Activated CD8-positive, alpha-beta T cell treated with anti-CD3 and anti-CD28 coated beads for 36 hours (primary cell): ENCODE data around the gene BTBD1. TPM values are rescaled to one million over a fixed set of nuclear protein-coding genes. Genes with fewer than 3 reads are reported as not detected.
A peak's percentile ranks its signal among the peaks of the same experiment; 100 is the strongest.

Source experiments
- ATAC-seq: fragments of 200-7000 bp; cut with Tn5 transposase; one replicate; pipeline ENCODE4 v1.10.0; 2021; ENCODE audit warnings: mild to moderate bottlenecking, moderate library complexity
- CTCF ChIA-PET: fragments of 350-600 bp; sonication (Branson Sonifier 250); formaldehyde crosslinking; loops from one replicate; lab custom pipeline; 2021; ENCODE audit warnings: antibody characterized with exemption; lab: Charles Lee
- POLR2A ChIA-PET: fragments of 350-600 bp; sonication (Branson Sonifier 250); formaldehyde crosslinking; loops from one replicate; lab custom pipeline; 2021; ENCODE audit warnings: antibody characterized with exemption; lab: Charles Lee
- DNase-seq: peaks from one replicate; pipeline ENCODE4 v3.0.0-alpha.2; 2020
- H3K27ac Mint-ChIP-seq: one replicate; pipeline ENCODE4 v1.8.0; 2021; ENCODE audit warnings: mild to moderate bottlenecking, mixed read lengths
- H3K27me3 Mint-ChIP-seq: one replicate; pipeline ENCODE4 v1.8.0; 2021; ENCODE audit warnings: mixed read lengths
- H3K36me3 Mint-ChIP-seq: one replicate; pipeline ENCODE4 v1.8.0; 2021; ENCODE audit warnings: low read depth, mixed read lengths
- H3K4me1 Mint-ChIP-seq: one replicate; pipeline ENCODE4 v1.8.0; 2021; ENCODE audit warnings: low read depth, mixed read lengths
- H3K4me3 Mint-ChIP-seq: one replicate; pipeline ENCODE4 v1.8.0; 2021; ENCODE audit warnings: mild to moderate bottlenecking, moderate library complexity, mixed read lengths
- H3K9me3 Mint-ChIP-seq: one replicate; pipeline ENCODE4 v1.8.0; 2021; ENCODE audit warnings: mixed read lengths
- CTCF ChIP-seq: fragments of 200-600 bp; IDR thresholded peaks from one replicate; pipeline ENCODE4 v1.8.0; 2022; ENCODE audit warnings: antibody characterized with exemption, mild to moderate bottlenecking
- intact Hi-C: fragments of 100-400 bp; cut with micrococcal nuclease; formaldehyde crosslinking; loops from one replicate; pipeline ENCODE4 v1.10.0; 2022
- total RNA-seq, 2 experiments: library from RNA; stranded (reverse); gene quantifications; one replicate each; pipeline ENCODE4 v1.2.3, GENCODE V29; 2021

Gene BTBD1
- total RNA-seq, 2 experiments from 2014 or later: 63.3 to 63.8 TPM

- ChIA-PET POLR2A (interaction anchor here (0.7 to 1.8 kb wide), 7 partner anchors 8 to 204 kb away, joined by 3 to 8 read pairs (median 4); partner anchors contain the start of genes BTBD1 and RAMAC), CTCF (interaction anchor here (0.9 to 2.9 kb wide), 6 partner anchors 12 to 368 kb away, joined by 3 to 10 read pairs (median 4); no protein-coding TSS in a partner anchor)
- DNase-seq: no peak
- TF ChIP-seq CTCF: no peak
- H3K27ac Mint-ChIP-seq: peak overlapping the region; percentile 90
- no peaks in the 10 kb centered on the region for H3K27me3 Mint-ChIP-seq
- H3K36me3 Mint-ChIP-seq: peaks cover 50% of the 10 kb centered on the region
- peak overlapping the region; percentile 94 for H3K4me3 Mint-ChIP-seq
- peaks cover 53% of the 10 kb centered on the region for H3K4me1 Mint-ChIP-seq
- intact Hi-C loops: loop anchor here (5.0 to 10.0 kb wide), 2 partner anchors 195 to 478 kb away; partner anchors contain the start of gene HDGFL3
- peaks cover 6% of the 10 kb centered on the region for H3K9me3 Mint-ChIP-seq
- no peak for ATAC-seq
These were observed 54.4 kb downstream of the BTBD1 start for GRCh38 chr15:83012636-83013035.

- DNase-seq (no peak), ATAC-seq (no peak)
- Mint-ChIP-seq H3K36me3 (peaks cover 48% of the 10 kb centered on the region), H3K4me3 (peak overlapping the region; percentile 94), H3K27ac (peak overlapping the region; percentile 90), H3K4me1 (peaks cover 52% of the 10 kb centered on the region), H3K9me3 (peaks cover 6% of the 10 kb centered on the region), H3K27me3 (no peaks in the 10 kb centered on the region)
- CTCF ChIA-PET: interaction anchor here (1.1 to 2.9 kb wide), 16 partner anchors 8 to 369 kb away, joined by 3 to 25 read pairs (median 5); partner anchors contain the start of gene RAMAC
- TF ChIP-seq CTCF: no peak
- POLR2A ChIA-PET: interaction anchor here (0.6 to 1.8 kb wide), 8 partner anchors 9 to 203 kb away, joined by 3 to 8 read pairs (median 4); partner anchors contain the start of genes BTBD1 and RAMAC
- intact Hi-C loops: loop anchor here (5.0 to 10.0 kb wide), 2 partner anchors 195 to 477 kb away; partner anchors contain the start of gene HDGFL3
These were observed 55.0 kb downstream of the BTBD1 start for GRCh38 chr15:83012076-83012426.

- ATAC-seq (peak; percentile 82), DNase-seq (peak; percentile 88)
- H3K4me1 Mint-ChIP-seq: peaks cover 49% of the 10 kb centered on the region
- no peak for TF ChIP-seq CTCF
- H3K27ac Mint-ChIP-seq: peak within 1 kb of the TSS; percentile 90
- POLR2A ChIA-PET: interaction anchor here (0.5 to 2.0 kb wide), 15 partner anchors 9 to 477 kb away, joined by 3 to 8 read pairs (median 4); partner anchors contain the start of genes BTBD1 and RAMAC
- intact Hi-C loops: loop anchor here (1.0 to 10.0 kb wide), 3 partner anchors 56 to 477 kb away; partner anchors contain the start of genes BTBD1 and HDGFL3
- CTCF ChIA-PET: interaction anchor here (0.7 to 2.9 kb wide), 23 partner anchors 9 to 369 kb away, joined by 3 to 25 read pairs (median 4); partner anchors contain the start of gene RAMAC
- H3K9me3 Mint-ChIP-seq: peaks cover 6% of the 10 kb centered on the region
- peak within 1 kb of the TSS; percentile 94 for H3K4me3 Mint-ChIP-seq
- H3K27me3 Mint-ChIP-seq: no peaks in the 10 kb centered on the region
- peaks cover 46% of the 10 kb centered on the region for H3K36me3 Mint-ChIP-seq
These were observed 55.6 kb downstream of the BTBD1 start, which contains the start of gene C15orf40 for GRCh38 chr15:83011271-83012075. C15orf40 (minus strand) TSS chr15:83011639; CDS start chr15:83011607, 32 bp downstream.

- Mint-ChIP-seq H3K4me1 (peaks cover 48% of the 10 kb centered on the region), H3K4me3 (peak overlapping the region; percentile 94), H3K27ac (peak overlapping the region; percentile 90), H3K27me3 (no peaks in the 10 kb centered on the region), H3K9me3 (peaks cover 6% of the 10 kb centered on the region), H3K36me3 (peaks cover 44% of the 10 kb centered on the region)
- CTCF ChIA-PET: interaction anchor here (0.6 to 2.9 kb wide), 26 partner anchors 9 to 370 kb away, joined by 3 to 25 read pairs (median 4); partner anchors contain the start of gene RAMAC
- peak; percentile 90 for TF ChIP-seq CTCF
- intact Hi-C loops: loop anchor here (1.0 to 10.0 kb wide), 3 partner anchors 57 to 476 kb away; partner anchors contain the start of genes BTBD1 and HDGFL3
- DNase-seq (peak; percentile 92), ATAC-seq (peak; percentile 68)
- POLR2A ChIA-PET: interaction anchor here (0.5 to 2.0 kb wide), 7 partner anchors 8 to 477 kb away, joined by 3 to 7 read pairs (median 3); no protein-coding TSS in a partner anchor
These were observed 56.3 kb downstream of the BTBD1 start for GRCh38 chr15:83010709-83011270.
